Mesothelial cell of epicardium (in vitro differentiated cells): Measurements from ENCODE around the gene CDC34. TPM values are rescaled to one million over a fixed set of nuclear protein-coding genes. Genes with fewer than 3 reads are reported as not detected.

Source experiments
- DNase-seq, 2 experiments: peaks; one replicate each; pipeline ENCODE4 v3.0.0; 2021; ENCODE audit warnings: low spot score in 2 of 2; ENCODE audit not compliant: unreplicated experiment in 2 of 2
- H3K27ac Mint-ChIP-seq: 2 replicates; pipeline ENCODE4 v1.8.0; 2021; ENCODE audit warnings: mixed read lengths
- H3K27me3 Mint-ChIP-seq: 2 replicates; pipeline ENCODE4 v1.8.0; 2021; ENCODE audit warnings: low read depth, mixed read lengths
- H3K36me3 Mint-ChIP-seq: 2 replicates; pipeline ENCODE4 v1.8.0; 2021; ENCODE audit warnings: mixed read lengths
- H3K4me1 Mint-ChIP-seq: 2 replicates; pipeline ENCODE4 v1.8.0; 2021; ENCODE audit warnings: mixed read lengths
- H3K4me3 Mint-ChIP-seq: 2 replicates; pipeline ENCODE4 v1.8.0; 2021; ENCODE audit warnings: mild to moderate bottlenecking, moderate library complexity, mixed read lengths
- H3K9me3 Mint-ChIP-seq: 2 replicates; pipeline ENCODE4 v1.8.0; 2021; ENCODE audit warnings: mixed read lengths
- CTCF ChIP-seq: fragments of 200-600 bp; sonication (generic); IDR thresholded peaks from one replicate; pipeline ENCODE4 v1.5.0; 2021; ENCODE audit warnings: antibody characterized with exemption; ENCODE audit not compliant: unreplicated experiment
- total RNA-seq: library from RNA; stranded (reverse); gene quantifications from 3 replicates; pipeline ENCODE4 v1.2.1, GENCODE V29; 2021

CDC34 gene
- total RNA-seq, 1 donor from 2014 or later: 106 TPM

- no peaks in the 10 kb centered on the region for H3K9me3 Mint-ChIP-seq
- no peak for TF ChIP-seq CTCF
- H3K27ac Mint-ChIP-seq: no peak overlapping the region
- H3K4me3 Mint-ChIP-seq: no peak overlapping the region
- H3K4me1 Mint-ChIP-seq: peaks cover 3% of the 10 kb centered on the region
- no peaks in the 10 kb centered on the region for H3K36me3 Mint-ChIP-seq
- DNase-seq: no peak
- H3K27me3 Mint-ChIP-seq: peaks cover 8% of the 10 kb centered on the region
Measured at GRCh38 chr19:548886-549830, 17.6 kb downstream of the CDC34 start.

DNA sequence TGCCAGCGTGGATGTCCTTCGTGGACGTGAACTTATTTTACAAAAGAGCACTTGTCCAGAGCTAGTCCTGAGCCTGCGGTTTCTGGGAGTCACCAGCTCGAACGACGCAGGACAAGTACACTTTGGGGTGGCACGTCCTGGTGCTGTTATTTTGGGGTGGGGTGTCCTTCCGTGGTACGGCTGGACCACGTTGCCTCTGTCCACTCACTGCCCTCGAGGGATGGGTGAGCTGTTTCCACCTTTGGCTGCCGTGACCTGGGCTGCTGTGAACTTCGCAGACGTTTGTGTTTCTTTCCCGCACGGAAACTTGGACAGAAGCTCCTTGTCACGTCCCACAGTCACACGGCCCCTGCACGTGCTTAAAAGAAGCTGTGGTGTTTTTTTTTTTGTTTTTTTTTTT is 23.3 kb downstream of the CDC34 start:
- no peak overlapping the region for H3K4me3 Mint-ChIP-seq
- no peak for DNase-seq

GRCh38 chr19:555474-555808 is 23.9 kb downstream of the CDC34 start:
- TF ChIP-seq CTCF: no peak
- H3K9me3 Mint-ChIP-seq: no peaks in the 10 kb centered on the region
- no peak overlapping the region for H3K27ac Mint-ChIP-seq
- DNase-seq: no peak
- H3K36me3 Mint-ChIP-seq: no peaks in the 10 kb centered on the region
- H3K27me3 Mint-ChIP-seq: peaks cover 8% of the 10 kb centered on the region
- H3K4me3 Mint-ChIP-seq: no peak overlapping the region
- H3K4me1 Mint-ChIP-seq: peaks cover 3% of the 10 kb centered on the region

More for the DNA sequence above, 23.3 kb downstream of the CDC34 start:
- Mint-ChIP-seq H3K9me3 (no peaks in the 10 kb centered on the region), H3K36me3 (no peaks in the 10 kb centered on the region), H3K4me1 (peaks cover 3% of the 10 kb centered on the region), H3K27me3 (peaks cover 8% of the 10 kb centered on the region), H3K27ac (no peak overlapping the region)
- TF ChIP-seq CTCF: no peak

DNA sequence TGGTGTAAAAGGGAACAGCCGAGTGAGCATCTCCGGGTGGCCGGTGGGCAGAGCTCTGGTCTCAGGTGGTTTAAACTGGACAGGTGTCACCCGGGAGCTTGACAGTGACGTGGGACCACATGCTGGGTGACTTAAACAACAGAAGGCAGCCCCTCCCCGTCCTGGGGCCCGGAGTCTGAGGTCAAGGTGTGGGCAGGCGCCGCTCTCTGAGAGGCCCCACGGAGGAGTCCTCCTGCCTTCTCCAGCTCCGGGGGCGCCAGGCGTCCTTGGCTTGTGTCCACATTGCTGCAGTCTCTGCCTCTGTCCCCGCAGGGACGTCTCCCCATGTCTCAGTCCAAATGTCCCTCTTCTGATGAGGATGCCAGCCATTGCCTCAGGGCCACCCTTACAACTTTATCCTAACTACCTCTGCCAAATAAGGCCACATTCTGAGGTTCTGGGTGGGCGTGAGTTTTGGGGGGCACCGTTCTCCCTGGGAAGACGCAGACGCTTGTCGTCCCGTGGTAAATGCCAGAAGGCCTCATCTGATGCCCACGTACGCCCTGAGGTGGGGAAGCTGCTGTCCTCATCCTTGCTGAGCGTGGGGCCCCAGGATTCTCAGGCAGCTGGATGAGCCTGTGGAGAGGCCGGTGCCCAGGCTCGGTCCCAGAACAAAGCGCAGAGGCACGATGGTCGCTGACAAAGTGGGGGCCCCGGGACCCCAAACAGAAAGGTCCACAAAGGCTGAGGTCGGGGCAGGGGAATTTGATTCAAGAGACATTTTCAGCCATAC is 25.2 kb downstream of the CDC34 start:
- DNase-seq: no peak
- Mint-ChIP-seq H3K27ac (no peak overlapping the region), H3K36me3 (peaks cover 1% of the 10 kb centered on the region), H3K4me3 (no peak overlapping the region), H3K4me1 (no peaks in the 10 kb centered on the region), H3K9me3 (no peaks in the 10 kb centered on the region), H3K27me3 (peaks cover 3% of the 10 kb centered on the region)
- TF ChIP-seq CTCF: no peak

DNA sequence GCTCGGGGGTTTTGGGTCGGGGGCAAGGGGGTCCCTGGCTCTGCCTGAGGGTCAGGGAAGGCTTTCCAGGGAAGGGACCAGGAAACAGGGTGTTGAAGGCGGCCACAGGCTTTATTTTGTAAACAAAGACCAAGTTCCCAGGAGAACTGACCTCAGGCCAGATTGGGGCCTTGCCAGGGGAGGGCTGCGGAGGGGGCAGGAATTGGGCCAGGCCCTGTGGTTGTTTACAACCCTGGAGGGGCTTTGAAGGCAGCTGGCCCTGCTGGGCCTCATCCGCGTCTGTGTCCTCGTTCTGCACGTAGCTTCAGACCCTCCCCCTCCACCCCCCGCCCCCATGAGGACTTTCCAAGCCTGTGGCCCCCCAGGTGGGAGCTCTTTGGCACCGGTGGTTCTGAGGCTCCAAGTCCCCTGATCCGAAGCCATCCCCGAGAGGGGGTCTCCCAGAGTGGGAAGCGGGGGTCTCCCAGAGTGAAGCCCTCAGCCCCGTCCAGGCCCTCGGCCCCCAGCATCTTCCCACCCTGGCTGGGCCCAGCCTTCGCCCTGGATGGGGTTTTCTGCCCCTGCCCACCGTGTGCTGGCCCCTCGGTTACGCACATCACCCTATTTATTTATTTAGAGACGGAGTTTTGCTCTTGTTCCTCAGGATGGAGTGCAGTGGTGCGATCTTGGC is 27.3 kb downstream of the CDC34 start:
- peaks cover 6% of the 10 kb centered on the region for H3K9me3 Mint-ChIP-seq
- no peak overlapping the region for H3K27ac Mint-ChIP-seq
- no peaks in the 10 kb centered on the region for H3K27me3 Mint-ChIP-seq
- H3K4me1 Mint-ChIP-seq: no peaks in the 10 kb centered on the region
- H3K36me3 Mint-ChIP-seq: peaks cover 12% of the 10 kb centered on the region
- DNase-seq: peak in 1 of 2 experiments; percentile 14
- no peak overlapping the region for H3K4me3 Mint-ChIP-seq
- TF ChIP-seq CTCF: no peak
